HG02759 (cell line): ENCODE results near the gene DDX23.
A peak's percentile ranks its signal among the peaks of the same experiment; 100 is the strongest.

Experiments
- ATAC-seq: cut with Tn5 transposase; IDR thresholded peaks from one replicate; pipeline ENCODE4 v1.9.1; 2021; ENCODE audit warnings: mild to moderate bottlenecking, moderate library complexity; ENCODE audit not compliant: unreplicated experiment

The DDX23 gene

DNA sequence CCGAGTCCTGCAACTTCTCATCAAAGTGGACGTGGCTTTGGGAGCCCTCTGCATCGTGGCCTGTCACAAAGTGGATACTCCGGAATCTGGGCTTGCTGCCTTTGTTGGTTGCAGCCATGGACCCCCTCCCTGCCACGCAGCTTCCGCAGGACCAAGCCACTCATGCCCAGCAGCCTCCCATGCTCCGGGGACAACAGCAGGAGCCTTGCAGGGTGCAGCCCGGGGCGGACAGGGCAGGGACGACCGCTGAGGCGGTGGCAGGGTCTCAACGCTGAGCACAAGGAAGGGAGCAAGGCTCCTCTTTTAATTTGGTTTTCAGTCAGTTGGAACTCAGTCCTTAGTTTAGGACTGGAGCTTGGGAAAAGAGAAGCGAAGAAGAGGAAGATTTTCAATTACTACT is 51.0 kb downstream of the DDX23 start:
- ATAC-seq, result no peak

DNA sequence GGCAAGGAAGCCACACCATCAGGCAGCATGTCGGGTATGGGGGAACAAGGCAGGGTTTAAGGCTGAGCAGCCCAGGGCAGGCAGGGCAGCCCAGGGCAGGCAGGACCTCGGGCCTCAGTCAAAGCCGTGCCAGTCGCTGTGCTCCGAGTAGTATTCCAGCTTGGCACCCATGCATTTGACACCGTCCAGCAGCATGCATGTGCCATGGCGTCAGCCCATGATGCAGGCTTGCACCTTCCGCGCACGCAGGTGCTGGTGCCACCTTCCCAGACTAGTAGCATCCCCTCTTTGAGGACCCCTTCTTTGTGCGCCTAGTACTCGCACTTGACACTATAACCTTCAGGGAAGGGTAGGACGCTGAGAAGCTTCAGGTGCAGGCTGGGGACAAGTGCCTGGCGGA is 51.5 kb downstream of the DDX23 start:
- ATAC-seq, result no peak

DNA sequence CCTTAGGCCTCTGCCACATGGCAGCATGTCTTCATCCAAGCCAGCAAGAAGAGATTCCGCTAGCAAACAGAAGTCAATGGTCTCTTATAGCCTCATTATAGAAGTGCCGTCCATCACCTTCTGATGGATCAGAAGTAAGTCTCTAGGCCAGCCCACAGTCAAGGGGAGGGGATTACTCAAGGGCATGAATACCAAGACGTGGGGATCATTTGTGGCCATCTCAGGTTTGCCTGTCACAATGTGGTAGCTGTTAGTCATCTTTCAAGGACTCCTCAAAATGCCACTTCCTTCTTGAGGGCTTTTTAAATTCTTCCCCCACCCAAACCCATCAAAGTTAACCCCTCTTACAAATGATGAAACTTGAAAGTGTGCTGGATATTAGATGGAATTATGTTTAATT is 55.0 kb downstream of the DDX23 start:
- ATAC-seq, result no peak

DNA sequence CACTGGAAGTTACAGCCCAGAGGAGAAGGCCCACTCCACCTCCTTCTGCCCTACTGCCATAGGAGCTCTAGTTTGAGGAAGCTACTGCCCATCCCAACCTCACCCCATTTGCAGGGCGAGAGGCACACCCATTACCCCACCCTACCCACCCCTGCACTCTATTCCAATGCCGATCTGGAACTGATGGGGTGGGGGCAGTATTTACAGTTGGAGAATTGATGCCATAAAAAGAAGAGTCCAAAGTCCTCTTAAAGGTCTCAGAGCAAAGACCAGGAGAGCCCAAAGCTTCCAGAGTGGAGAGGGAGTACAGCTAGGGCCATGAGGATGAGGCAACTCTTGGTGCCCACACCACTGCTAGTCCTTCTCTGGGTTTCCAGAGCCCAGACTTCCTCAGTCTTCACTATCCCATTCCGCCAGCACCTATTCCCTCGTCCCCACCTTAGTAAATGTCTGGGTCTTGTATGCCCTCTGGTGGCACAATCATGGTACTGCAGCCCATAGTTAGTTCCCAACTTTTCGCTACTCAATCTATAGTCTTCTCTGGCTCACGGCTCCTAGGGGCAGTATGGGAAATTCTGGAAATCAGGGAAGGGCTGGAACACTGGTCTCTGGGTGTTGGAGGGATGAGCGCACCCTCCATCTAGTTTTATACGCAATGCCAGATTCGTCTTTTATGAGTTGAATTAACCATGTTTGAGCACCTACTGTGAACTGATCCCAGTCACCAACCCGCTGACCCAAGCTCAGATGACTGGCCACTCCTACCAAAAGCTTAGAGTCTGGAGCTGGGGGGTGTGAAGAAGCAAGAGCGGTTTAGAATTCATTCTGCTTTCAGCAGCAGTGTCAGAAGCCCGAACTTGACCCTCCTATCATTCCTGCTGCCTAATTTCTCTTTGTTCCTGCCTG is 56.2 kb downstream of the DDX23 start:
- ATAC-seq, result no peak

DNA sequence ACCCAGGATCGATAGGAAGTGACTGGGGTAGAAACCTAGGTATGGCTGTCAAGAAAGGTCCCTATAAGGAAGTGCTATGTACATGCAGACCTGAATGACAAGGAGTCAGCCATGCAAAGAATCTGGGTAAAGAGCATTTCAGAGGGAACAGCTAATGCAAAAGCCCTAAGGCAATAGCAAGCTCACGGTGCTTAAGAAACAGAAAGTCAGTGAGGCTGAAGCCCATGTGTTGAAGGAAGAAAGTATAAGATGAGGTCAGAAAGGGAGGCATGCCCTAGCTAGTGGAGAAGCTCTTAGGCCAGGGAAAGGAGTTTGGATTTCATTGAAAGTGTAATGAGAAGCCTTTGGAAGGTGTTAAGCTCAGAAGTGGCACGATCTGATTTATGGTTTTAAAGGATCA is 57.1 kb downstream of the DDX23 start:
- no peak for ATAC-seq

DNA sequence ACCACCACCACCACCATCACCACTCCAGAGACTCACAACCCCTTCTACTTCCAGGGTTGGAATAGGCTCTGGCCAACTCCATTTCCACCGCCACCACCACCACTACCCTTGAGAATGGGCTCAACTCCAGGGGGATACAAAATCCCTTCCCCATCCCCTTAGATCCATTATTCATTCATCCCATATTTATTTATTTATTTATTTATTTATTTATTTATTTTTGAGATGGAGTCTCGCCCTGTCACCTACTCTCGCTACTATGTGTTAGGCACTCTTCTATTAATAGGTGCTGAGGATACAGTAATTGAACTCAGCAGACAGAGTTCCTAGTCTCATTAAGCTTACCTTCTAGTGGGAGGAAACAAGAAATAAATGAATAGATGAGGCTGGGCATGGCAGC is 58.3 kb downstream of the DDX23 start:
- no peak for ATAC-seq

DNA sequence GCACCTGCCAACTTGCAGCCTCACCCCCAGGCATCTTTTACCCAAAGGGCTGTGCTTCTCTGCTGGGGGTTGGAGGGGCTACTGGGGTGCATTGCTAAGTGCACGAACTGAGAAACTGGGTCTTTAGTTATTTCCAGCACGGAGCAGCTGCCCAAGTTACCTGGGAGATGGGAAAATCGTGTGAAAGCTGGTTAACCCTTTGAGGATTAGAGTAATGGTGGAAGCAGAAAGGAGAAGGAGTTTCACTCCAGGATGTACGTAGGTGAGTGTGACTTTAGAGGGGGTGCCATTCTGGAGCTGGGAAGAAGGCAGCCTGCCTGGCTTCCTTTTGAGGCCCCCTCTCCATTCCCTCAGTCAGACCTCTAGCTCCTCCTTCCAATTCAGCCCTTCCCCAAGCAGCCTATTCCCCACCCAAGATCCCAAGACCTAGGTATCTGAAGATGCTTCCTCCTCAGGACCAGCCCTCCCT is 62.1 kb downstream of the DDX23 start:
- ATAC-seq, result no peak

DNA sequence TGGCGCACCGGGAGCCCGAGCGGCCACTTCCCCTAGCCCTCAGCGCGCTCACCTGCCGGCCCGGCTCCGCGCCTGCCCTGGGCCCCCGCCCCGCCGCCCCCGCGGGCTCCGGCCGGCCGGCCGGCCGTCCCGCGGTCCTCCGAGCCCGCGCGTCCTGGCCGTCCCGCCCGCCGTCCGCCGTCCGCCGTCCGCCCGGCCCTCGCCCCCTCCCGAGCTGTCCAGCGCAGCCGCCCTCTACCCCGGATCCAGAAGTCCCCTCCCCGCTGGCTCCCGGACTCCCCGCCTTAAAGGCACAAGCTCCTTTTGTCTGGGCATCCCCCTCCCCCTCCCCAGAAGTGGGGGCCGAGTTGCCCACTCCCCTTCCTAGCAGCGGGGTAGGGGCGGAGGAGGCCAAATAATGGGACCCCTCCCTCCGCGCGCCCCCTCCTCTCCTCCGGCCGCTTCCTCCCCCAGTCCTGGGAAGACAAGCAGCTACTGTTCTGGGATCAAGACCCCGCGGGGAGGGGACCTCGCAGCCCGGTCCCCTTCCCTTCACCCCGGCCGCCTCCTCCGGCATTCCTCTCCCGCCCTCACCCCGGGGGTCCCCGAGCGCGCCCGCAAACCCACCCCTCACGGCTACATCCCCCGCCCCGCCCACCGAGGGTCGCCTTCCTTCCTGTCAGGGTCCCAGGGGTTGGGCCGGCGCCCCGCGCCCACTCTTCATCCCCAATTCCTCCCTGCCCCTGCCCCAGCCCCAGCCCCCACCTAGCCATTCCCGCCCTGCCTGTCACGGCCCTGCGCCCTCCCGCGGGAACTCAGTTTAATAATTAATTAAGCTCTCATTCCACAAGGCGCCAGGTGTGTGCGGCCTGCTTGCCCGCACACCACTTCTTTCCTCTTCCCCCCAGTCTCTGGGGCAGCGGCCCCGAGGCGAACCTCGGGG is 62.8 kb downstream of the DDX23 start, which contains the start of gene ADCY6:
Gene ADCY6, minus strand, starts transcription at position 236 of the 922 bp plus-strand sequence. CDS start 5,655 bp downstream, outside the sequence.
- ATAC-seq, result peak; percentile 69

DNA sequence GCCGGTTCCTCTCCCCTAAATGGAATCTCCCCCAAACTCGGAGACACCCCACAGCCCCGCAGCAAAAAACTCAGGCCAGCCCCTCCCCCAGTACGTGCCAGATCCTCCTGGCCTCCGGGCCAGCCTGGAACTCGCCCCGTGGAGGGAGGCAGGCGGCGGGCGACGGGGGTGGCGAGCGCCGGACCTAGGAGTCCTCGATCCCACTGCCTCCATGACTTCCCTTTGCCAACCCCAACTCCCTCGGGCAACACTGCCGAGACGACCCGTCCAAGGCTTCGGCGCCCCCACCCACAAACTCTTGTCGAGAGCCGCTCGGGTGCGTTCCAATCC is 63.5 kb downstream of the DDX23 start:
- ATAC-seq, result peak; percentile 24

DNA sequence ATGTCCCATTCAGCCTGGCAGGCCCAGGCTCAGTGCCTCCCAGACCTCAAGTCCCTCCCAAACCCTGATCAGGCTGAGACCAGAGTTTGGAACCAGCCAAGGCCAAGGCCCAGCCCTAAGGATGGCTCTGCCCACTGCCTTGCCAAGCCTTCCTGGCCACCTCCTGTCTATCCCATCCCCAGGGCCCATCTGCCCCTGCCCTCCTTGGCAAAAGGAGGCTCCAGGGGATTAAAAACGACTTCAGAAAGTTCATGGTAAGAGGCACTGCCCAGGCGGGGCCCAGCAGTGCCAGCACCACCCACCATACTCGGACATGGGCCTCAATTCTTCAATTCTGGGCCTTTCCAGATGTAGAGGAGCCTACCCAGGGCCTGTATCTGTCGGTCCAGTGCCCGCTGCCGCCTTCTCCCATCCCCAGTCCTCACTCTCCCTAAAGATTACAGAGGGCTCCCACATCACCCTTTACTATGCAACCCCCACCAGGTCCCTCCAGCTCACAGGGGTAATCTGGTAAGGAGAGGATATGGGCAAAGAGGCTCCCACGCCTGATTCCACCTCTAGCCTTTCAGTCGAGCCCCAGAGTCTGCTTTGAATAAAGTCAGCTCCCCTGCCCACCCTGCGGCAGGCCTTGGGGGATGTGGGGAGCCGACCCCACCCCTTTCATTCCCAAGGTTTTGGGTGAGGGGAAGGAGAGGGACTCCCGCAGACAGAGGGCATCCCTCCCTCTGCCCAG is 64.0 kb downstream of the DDX23 start:
- peak; percentile 6 for ATAC-seq

DNA sequence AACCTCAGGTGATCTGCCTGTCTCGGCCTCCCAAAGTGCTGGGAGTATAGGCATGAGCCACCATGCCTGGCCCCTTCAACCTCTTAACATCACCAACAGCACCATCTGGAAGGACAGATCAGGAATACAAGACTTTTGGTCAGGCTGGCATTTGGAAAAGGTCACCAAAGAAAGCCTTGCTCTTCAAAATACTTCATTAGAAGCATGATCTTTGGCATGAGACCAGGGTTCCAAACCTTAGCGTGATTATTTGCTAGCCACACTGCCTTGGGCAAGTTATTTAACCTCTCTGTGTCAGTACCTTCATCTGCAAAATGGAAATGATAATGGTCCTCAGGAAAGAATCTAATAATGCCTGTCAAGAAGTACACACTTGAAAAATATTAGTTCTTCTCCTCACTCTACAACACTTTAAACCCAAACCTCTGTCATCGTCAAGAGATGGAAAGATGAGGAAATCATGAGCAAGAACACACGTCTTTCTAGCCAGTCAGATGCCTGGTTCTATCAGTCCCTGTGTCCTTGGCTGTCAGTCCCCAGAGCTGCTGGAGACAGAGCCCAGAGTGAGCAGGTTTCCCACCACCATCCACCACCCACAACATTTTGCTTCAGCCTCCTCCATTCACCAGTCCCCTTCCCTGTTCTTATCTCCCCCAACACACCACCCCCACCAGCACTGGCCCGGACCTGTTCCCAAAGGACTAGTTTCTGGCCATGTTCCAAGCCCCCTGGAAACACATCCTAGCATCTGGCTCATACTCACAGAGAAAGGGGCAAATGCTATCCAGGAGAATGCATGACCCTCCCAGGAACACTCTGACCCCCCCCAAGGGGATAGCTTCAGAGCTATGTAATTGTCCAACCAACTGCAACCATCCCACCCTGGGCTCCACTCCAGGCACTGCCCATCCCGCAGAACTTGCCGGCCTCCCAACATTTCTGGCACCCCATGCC is 65.1 kb downstream of the DDX23 start:
- ATAC-seq, result no peak

DNA sequence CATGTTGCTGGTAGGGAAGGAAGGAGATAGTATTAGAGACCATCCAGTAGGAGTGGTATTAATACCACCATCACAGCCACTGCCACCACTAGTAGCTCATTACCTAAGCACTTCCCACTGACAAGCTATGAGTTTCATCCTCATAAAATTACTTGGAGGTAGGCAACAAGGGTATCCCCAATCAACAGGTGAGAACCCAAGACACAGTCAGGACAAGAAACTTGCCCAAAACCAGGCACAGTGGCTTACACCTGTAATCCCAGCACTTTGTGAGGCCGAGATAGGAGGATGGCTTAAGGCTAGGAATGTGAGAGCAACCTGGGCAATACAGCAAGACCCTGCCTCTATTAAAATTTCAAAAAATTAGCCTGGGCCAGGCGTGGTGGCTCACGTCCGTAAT is 68.5 kb downstream of the DDX23 start:
- no peak for ATAC-seq

DNA sequence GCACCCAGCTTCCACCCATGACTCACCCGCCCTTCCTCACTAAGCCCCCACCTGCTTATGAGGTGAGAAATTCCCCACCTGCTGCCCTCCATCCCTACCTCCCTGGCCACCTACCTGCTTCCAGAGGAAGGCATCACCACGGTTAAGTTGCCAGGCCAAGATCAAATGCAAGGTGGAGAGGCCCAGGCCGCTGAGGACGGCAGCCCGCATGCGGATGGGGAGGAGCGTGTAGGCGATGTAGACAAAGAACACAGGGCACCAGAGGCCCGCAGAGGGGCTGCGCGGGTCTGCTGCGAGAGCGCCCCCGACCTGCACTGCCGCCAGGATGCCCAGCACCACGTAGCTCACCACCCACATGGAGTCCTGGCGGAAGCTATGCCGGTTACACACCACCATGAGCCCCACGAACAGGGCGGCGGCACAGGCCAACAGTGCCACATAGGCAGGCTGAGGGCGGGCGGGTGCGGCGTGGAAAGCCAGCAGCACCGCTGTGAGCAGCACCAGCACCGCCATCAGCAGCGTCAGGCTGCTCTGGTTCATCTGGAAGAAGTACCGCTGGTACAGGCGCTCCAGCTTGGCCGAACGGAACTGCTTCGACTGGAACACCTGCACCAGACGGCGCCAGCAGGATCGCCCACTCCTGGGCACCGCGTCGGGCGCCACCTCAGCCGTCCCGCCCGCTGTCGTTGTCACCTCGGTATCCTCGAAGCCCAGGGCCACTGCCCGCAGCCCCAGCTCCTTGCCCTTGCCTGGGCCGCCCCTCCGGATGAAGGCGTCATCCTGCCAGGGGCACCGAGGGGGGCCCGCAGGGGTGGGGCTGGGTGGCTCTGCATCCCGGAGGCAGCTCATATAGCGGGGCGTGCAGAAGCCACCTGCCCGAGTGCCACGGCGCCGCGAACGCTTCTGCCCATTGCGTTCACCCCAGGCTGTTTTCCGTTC is 69.2 kb downstream of the DDX23 start:
- no peak for ATAC-seq

DNA sequence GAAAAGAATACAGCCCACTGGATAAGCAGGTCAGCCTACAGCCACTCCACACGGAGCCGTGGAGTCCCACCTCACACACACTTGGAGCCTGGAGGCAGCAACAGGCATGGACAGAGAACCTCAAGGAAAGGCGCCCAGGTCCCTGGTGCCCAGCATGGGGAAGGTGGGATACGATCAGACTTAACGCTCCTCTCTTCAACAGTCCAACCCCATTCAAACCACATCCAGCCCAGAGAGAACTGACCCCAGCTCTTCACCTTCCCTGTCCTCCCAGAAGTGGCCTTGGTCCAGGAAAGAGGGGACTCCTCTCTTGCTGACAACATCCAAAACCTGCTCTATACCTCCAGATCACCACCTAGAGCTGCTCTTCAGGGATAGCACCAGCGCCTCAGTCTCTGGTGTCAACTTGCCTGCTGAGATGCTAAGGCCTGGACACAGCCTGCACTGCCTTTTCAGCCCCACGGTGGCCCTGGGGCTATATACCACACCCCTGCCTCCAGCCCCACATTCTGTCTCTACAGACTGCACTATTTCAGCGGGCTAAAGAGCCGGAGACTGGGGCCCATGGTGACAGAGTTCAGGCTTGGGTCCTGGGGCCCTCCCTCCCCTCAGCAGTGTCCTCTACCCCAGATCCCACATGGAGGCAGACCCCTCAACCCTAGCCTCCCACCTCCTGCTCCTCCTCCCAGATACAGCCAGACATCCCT is 70.1 kb downstream of the DDX23 start:
- ATAC-seq, result no peak

DNA sequence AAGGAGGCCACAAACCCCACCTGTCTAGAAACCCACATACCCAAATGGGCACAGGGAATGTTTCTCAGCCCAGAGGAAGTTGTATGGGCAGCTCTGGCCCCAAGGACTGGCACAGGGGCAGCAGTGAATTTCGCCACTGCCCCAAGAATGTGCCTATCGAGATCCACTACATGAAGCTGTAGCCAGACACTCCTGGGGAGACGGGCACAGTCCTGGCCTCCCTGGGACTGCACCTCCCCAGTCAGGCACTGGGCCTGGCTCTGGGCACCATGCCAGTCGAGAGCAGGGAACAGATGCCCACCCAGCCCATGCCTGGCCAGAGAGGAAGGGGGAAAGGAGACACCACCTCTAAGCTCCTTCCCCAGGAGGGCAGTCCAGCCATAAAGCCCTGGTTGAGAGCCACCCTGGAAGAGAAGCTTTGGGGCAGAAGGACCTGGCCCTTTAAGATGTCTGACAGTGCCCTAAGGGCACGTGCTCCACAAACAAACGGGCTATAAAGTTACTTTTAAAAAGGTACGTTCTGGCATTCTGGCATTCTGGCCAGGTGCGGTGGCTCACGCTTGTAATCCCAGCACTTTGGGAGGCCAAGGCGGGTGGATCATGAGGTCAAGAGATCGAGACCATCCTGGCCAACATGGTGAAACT is 71.5 kb downstream of the DDX23 start:
- ATAC-seq, result no peak

DNA sequence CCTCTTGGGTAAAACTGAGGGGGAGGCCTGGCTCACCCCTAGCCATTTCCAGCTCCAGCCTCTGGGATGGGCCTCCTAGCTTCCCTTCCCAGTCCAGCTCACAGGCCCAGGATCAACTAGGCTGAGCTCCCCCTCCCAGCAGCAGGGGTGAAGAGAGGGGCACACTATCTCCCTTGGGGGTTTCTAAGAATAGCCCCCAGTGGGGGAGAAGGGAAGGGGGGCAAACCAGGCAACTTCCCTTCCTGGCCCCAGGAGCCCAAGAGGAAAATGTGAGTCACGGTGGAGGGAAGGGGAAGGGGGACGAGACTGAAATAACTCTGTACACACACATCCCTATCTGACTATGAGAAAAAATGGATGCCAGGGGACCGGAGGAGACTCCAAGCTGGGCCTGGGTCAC is 72.1 kb downstream of the DDX23 start:
- ATAC-seq, result no peak
